Activated CD4-positive, CD25-positive, alpha-beta regulatory T cell treated with anti-CD3 and anti-CD28 coated beads, Interleukin-2, amount 50 U/mL, for 16 hours (primary cell): ENCODE measurements around the gene NCEH1.
"Not testable (repeated sequence)": the region's sequence is repeated elsewhere in the genome, so short reads cannot be mapped to it uniquely, and the experiment has no call there.

ENCODE experiments used
- DNase-seq: peaks from one replicate; pipeline ENCODE4 v3.0.0-alpha.2; 2020; ENCODE audit warnings: low read depth, low spot score

NCEH1 gene

GRCh38 chr3:172707030-172707429 is 3.8 kb downstream of the NCEH1 start:
- no peak for DNase-seq

DNA sequence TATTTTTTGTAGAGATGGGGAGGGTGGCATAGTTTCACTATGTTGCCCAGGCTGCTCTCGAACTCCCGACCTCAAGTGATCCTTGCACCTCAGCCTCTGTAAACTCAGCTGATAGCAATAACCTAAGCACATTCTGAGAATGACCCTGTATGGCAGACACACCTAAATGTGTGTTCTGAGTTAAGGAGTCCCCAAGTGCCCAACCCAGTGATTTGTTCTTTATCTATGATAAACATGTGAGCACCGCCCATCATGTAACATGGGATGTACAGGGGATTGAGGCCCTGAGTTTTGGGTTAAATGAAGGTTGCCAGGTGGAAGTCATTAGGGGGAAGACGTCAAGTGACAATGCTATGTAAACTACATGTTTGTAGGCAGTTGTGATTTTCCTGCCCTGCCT is 5.7 kb downstream of the NCEH1 start:
- no peak for DNase-seq

DNA sequence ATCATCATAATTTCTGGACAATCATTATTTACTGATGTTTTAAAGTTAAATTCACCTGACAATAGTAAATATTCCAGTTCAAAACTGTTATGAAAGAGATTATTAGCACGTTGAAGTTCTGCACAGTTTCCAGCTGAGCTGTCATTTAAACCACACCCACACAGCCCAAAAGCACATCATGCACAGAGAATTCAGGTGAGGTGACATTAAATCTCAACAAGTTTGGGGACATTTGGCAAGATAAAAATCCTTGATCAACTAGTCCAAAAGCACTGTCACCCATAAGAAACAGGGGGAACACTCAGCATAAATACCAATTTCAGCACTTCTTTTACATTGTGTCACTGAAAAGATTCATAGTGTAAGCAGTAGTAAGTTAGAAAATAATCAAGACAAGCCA is 6.9 kb downstream of the NCEH1 start:
- no peak for DNase-seq

DNA sequence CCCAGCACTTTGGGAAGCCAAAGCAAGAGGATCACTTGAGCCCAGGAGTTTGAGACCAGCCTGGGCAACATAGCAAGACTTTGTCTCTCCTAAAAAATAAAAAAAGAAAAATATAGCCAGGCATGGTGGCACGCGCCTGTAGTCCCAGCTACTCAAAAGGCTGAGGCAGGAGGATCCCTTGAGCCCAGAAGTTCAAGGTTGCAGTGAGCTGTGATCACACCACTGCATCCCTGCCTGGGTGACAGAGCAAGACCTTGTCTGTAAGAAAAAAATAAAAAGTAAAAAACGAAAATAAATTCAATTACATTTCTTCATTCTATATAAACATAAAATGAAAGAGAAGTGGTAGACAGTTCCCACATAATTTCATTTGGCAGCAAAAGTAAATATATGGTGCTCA is 8.1 kb downstream of the NCEH1 start:
- not testable (repeated sequence) for DNase-seq

GRCh38 chr3:172702256-172702655 is 8.6 kb downstream of the NCEH1 start:
- DNase-seq = no peak

- no peak for DNase-seq
Observed at GRCh38 chr3:172701751-172702150, 9.1 kb downstream of the NCEH1 start.

GRCh38 chr3:172700936-172701455 is 9.9 kb downstream of the NCEH1 start:
- no peak for DNase-seq

DNA sequence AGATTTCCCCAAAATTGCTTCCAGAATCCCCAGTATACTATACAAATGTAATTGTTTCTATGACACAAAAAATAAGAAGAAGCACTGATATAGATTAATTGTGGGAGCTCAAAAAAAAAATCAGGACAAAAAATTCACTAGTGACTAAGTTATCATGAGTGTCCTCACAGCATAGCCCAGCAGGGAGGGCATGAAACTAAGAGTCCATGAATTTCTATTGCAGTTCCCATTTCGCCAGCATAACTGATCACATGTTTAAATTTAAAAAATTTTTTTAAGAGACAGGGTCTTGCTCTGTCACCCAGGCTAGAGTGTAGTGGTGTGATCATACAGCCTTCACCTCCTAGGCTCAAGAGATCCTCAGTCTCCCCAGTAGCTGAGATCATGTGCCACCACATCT is 10.6 kb downstream of the NCEH1 start:
- no peak for DNase-seq

DNA sequence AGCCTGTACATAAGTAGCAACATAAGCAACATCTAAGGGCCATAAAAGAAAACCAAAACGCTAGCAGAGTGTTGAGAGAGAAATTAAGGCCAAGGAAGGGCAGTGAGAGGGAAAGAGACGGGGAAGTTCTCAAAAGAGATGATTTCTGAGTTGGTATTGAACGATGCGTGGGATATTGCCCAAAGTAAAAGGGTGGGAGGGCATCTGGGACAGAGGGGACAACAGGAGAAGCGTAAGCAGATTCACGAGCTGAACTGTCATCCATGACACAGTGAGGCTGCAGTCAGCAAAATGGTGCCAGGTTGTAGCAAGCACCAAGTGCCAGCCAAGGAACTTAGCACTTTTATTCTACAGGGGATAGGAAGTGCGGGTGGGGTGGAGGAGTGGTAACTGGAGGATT is 11.8 kb downstream of the NCEH1 start:
- DNase-seq = no peak

GRCh38 chr3:172698631-172699030 is 12.2 kb downstream of the NCEH1 start:
- DNase-seq = no peak

DNA sequence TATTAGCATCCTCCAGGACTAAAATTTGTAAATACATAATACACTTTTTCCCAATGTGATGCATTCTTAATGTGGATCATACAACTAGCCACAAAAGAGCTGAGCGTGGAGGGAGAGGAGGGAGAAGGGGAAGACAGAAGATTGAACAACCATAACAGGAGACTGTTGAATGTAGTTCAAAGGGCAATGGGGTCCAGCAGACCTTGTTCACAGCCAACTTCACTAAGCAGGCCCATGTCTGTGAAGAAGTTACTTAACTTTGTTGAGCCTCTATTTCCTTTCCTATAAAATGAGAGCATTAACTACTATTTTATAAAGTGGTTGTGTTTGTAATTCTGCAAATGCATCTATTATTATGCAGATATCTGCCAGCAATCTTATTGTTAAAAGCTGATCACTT is 13.3 kb downstream of the NCEH1 start:
- no peak for DNase-seq

- no peak for DNase-seq
Observed at GRCh38 chr3:172696357-172696756, 14.5 kb downstream of the NCEH1 start.

DNA sequence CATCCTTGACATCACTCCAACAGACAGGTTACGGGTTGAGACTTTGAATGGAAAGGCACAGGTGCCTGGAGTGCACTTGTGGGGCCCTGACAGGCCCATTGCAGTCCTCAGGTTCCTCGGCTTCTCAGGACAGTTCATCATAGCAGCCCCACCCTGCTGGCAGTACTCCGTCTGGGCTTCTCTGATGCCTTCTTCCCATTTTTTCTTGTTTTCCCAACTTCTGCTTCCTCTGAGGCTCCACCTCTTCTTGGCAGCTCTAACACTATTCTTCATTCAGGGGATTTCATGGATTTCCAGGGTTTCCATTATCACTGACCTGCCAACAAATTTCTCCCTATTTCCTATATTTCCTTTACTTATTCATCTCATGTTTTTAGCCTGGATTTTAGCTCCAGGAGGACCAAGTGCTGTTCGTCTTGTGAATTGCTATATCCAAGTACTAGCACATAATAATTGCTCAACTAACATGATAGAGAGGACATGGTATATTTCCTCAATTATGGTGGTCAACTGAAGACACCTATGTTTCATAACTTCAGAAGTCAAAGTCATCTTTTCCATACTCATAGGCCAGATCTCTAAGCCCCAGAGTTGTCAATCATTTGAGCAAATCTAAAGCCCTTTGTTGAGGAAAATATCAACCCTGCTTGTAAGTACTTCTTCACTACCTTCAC is 16.2 kb downstream of the NCEH1 start:
- no peak for DNase-seq

GRCh38 chr3:172692751-172693338 is 18.0 kb downstream of the NCEH1 start:
- no peak for DNase-seq

DNA sequence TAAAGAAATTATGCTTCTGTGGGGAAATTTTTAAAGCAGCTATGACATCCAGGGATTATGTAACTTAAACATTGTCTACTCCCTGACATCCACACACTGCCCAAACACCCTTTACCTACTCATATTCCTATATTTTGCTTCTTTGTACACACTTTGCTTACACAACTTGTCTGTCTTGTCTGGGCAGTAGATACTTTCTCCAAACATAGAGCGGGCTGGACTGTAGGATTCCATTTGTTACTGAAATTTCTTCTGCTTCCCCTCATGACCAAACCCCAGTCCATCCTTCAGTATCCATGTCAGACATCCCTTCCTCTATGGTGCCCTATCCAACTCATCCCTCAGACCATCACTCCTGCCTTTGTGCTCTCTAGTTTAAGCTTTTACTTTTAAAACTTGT is 19.9 kb downstream of the NCEH1 start:
- DNase-seq = no peak

- DNase-seq = no peak
Observed at GRCh38 chr3:172688588-172688987, 22.3 kb downstream of the NCEH1 start.

DNA sequence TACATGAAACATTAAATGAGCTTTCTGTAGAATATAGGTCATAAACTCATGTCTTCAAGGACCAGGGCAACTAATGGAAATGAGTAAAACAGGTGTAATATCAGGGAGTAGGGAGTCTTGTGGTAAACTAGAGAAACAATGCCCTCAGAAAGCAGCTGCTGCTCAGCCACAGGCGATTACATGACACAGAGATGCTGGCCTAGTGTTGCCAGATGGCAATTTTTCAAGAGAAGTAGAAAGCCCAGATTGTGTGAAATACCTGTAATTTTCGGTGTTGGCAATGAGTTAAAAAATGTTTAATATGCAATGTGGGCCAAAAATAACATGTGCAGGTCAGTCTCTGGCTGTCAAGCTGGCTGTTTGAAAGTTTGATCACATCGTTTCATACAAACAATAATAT is 23.4 kb downstream of the NCEH1 start:
- DNase-seq = no peak

DNA sequence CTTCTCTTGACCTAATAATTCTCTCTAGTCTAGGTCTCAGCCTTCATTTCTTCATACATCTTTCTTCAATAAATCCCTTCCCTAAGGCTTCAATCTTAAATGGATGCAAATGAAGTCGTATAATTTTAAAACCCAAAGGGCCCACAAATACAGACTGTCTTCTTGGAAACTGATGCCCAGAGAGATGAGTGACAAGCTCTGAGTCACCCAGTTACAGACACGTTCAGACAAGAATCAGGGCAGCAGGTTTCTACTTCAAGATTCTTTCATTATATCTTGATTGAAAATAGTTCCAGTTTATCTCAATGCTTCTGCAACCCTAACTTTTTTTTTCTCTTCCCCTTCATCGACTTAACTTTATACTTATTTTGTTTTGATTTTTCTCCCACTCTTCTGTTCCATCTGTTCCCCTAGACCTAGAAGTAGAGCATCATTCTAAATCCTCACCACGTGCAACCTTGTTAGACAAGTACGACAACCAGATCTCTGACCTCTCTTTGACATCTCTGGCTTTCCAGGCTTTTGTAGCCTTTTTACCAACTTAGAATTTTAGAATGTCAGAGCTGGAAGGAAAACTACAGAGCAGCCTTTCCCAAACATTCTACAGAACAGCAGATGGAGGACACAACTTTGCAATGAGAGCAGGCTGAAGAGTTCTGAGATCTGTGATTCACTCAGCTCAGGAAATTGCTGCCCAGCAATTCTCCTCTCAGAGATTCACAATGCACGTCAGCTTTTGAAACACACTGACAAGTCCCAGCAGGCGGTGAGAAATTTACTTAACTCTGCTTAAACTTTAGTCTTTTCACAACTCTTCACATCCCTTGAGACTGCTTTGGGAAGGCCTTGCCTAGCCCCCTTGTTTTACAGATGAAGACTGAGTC is 25.3 kb downstream of the NCEH1 start:
- no peak for DNase-seq

DNA sequence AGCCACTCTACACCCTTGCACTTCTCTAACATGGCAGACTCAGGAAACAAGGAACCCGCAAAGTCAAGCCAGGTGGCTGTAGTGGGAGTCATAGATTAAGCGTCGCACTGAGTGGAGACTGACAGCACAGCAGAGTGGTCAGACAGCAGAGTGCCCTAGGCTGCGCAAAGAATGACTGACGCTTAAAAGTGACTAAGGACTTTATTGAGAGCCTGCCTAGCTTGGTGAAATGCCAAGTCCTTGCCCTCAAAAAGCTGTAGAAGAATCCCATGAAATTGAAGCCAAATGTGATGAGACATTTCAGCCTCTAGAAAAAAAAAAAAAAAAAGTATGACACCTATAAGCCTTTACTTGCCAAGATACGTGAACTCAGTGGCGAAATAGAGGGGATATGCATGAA is 30.2 kb downstream of the NCEH1 start:
- DNase-seq = no peak

DNA sequence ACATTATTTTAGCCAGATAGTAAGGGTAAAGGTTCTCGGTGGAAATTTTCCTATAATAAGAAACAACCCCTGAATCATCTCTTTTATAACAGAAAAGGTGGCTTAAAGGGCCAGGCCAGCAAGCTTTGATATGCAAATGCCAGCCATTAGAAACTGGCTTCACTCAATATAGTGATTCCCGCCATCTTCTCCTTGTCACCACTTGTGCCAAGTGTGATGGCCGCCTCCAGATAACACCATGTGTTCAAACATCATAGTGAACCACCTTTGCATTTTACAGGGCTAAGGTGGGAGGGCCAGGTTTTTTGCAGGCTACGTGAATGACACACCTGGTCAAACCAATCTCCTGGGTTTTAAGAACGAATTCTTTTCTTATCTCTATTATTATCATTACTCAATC is 31.3 kb downstream of the NCEH1 start:
- DNase-seq = no peak

GRCh38 chr3:172678068-172678467 is 32.8 kb downstream of the NCEH1 start:
- no peak for DNase-seq

DNA sequence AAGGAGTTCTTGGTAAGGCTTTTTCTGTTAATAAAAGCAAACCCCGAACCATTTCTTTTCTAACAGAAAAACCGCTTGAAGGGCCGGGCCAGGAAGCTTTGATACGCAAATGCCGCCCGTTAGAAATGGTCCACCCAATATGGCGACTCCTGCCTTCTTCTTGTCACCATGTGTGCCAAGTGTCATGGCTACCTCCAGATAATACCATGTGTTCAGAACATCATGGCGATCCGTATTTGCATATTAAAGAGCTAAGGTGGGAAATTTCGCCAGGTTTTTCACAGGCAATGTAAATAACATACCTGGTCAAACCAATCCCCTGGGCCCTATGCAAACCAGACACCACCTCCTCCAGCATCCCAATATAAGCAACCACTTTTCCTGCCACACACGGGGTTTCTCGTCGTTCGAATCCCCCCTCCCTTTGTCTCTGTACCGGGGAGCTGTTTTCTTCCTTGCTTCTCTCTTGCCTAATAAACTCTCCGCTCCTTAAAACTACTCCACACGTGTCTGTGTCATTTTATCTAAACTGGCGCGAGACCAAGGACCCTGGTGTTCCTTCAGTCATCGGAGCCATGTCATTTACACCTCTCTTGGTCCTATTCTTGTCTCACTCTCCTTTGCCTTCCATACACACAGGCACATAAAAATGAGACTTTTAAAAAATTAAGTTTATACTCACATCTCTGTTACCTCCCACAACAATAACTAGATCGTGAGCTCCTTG is 34.5 kb downstream of the NCEH1 start:
- DNase-seq = no peak
